Measurements from ENCODE around the gene LBP.
"Not testable (repeated sequence)": the region's sequence is repeated elsewhere in the genome, so short reads cannot be mapped to it uniquely, and the experiment has no call there.

Gene LBP

DNA sequence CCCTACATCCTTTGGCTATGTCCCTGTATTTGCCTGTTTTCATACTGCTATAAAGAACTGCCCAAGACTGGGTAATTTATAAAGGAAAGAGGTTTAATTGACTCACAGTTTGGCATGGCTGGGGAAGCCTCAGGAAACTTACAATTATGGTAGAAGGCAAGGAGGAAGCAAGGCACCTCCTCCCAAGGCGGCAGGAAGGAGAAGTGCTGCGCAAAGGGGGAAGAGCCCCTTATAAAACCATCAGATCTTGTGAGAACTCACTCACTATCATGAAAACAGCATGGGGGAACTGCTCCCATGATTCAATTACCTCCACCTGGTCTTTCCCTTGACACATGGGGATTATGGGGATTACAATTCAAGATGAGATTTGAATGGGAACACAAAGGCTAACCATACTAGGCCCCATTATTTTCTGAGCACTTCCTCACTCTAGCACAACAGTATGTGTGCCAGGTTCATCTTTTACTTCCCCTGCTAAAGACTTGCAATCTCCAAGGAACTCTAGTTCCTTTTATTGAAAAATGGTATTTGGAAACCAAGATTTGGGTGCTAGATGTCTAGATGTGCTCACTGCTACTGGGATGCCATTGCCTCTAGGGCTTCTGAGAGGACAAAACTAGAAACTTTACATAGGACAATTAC is 49.6 kb downstream of the LBP start:
- DNase-seq (ENCODE audit: low read depth in 2 of 2), result not testable (repeated sequence)

DNA sequence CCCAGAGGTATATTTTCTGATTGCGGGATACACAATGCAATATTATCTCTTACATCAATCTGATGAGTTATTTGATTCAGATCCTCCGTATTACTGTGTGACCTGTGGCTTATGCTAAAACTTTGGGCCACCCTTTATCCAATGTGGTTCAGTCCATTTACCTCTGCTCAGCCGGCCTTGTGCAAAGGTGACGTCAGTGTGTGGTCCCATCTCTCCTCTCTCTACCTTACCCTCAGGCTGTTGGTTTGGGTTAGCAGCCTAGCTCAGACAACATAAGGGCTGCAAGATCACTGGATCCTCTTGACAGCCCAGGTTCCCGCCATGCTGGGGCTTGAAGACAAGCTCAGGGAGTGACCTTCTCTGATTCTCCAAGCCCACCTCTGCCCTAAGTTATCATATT is 55.8 kb downstream of the LBP start:
- no peak for DNase-seq (ENCODE audit: low read depth in 2 of 2)

DNA sequence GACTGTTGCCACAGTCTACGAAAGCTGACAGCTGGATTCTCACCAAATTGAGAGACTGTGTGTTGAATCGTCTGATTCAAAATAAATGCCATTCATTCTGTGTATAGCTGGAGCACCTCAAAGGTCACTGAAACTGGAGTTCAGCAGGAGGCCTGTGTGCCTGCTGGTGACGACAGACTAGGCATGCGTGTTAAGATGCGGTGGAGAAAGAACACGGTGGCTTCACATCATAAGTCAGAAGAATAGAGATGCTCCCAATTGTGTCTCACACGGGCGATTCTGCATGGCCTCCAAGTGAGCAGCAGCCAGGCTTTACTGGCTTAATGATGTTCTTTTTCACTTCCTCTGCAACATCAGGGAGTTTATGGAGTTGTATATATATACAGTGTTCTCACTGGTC is 56.5 kb downstream of the LBP start:
- no peak for DNase-seq (ENCODE audit: low read depth in 2 of 2)

DNA sequence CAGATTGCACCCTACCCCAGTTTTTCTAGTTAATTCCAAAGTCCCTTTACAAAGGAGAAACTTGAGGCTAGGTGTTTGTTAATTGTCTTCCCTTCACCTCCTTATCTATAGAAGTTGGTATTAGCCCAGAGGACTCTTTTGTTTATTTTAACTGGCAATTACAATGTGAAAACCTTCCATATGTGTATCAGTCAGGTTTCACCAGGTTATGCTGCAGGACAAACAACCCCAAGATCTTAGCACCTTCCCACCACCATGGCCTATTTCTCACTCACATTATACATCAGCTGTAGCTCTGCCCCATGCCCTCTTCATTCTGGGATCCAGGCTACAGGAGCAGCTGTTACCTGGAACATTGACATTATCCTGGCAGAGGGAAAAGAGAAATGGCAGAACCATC is 57.7 kb downstream of the LBP start:
- no peak for DNase-seq (ENCODE audit: low read depth in 2 of 2)

DNA sequence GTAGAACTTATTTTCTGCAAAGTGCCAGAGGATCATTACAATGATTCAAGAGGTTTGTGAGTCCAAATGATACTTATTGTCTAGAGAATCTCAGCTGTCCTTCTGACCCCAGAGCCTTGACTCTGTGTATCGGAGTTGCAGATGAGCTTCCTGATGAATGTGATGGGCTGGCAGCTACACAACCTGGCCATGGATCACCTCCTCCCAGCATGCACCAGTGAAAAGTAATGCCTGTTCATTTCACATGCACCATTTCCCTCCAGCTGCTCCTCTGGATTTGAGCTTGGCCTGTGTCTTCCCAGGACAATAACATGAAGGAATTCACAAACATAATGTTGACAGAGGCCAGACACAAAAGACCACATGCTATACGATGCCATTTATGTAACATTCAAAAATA is 58.9 kb downstream of the LBP start:
- DNase-seq (ENCODE audit: low read depth in 2 of 2), result no peak

DNA sequence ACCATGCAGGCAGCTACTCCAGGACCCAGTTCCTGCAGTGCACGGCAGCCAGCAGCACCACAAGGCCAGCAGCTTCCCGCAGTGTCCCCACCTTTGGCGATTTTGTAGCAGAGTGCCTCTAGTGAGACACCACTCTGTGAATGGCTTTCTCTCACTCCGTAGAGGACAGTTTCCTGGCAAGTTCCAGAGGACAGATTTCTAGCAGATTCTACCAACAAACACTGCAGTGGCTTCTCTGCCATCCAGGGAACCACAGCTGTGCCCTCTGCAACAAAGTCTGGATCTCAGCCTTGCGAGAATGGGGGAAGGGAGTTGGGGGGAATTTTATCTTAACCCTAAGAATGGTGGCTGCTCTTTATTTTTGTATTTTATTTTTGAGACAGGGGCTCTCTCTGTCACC is 60.2 kb downstream of the LBP start:
- DNase-seq (ENCODE audit: low read depth in 2 of 2), result no peak

DNA sequence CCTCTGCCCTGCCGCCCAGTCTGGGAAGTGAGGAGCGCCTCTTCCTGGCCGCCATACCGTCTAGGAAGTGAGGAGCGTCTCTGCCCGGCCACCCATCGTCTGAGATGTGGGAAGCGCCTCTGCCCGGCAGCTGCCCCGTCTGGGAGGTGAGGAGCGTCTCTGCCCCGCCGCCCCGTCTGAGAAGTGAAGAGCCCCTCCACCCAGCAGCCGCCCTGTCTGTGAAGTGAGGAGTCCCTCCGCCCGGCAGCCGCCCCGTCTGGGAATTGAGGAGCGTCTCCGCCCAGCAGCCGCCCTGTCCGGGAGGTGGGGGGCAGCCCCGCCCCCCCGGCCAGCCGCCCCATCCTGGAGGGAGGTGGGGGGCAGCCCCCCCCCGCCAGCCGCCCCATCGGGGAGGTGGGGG is 61.0 kb downstream of the LBP start:
- DNase-seq (ENCODE audit: low read depth in 2 of 2), result no peak

DNA sequence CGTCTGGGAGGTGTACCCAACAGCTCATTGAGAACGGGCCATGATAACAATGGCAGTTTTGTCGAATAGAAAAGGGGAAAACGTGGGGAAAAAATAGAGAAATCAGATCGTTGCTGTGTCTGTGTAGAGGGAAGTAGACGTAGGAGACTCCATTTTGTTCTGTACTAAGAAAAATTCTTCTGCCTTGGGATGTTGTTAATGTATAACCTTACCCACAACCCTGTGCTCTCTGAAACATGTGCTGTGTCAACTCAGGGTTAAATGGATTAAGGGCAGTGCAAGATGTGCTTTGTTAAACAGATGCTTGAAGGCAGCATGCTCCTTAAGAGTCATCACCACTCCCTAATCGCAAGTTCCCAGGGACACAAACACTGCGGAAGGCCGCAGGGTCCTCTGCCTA is 61.5 kb downstream of the LBP start:
- not testable (repeated sequence) for DNase-seq (ENCODE audit: low read depth in 2 of 2)

DNA sequence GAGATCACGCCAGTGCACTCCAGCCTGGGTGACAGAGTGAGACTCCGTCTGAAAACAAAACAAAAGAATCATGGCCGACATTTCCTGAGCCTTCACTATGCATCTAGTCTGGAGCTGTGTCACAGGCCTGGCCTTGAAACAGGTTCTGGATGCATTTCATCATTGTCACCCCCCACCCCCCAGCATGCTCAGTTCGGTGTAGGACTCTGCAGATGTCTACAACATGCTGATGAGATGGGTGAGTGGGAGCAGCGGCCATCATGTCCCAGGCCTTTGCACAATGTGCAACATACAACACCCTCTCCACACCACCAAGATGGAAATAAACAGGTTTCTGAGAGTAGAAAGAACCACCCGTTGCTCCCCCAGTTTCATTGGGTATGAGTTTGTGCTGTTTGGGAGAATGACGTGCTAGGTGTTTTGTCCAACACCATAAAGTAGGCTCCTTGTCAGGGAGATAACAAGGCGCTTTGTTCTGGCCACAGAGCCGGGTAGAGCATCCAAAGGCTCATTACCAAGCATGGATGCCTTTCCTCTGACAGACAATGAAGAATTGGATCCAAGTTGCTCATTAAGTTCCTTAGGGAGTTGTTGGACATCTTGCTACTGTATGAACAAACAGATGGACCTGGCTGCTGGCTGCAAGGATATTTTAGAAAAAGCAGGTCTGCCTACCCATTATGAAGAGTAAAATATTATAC is 66.7 kb downstream of the LBP start:
- DNase-seq (ENCODE audit: low read depth in 2 of 2), result no peak

DNA sequence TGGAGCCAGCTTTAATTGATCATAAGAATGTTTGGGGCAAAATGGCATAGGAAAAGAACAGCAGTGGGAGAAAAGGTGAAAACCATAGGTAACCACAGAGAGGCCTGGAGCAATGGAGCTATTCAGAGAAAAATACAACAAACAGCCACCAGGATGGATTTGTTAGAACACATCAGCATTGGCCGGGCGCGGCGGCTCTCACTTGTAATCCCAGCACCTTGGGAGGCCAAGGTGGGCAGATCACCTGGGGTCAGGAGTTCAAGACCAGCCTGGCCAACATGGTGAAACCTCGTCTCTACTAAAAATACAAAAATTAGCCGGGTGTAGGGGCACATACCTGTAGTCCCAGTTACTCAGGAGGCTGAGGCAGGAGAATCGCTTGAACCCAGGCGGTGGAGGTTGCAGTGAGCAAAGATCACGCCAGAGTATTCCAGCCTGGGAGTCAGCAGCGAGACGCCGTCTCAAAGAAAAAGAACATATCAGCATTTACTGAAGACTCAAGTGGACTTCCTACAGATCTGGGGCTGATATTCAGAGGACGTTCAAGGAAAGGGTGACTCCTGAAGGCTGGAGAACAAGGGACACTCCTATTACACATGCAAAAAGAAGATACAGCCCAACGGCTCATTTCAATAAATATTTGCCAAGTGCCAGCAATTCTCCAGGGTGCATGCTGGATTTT is 68.6 kb downstream of the LBP start:
- DNase-seq (ENCODE audit: low read depth in 2 of 2), result no peak

DNA sequence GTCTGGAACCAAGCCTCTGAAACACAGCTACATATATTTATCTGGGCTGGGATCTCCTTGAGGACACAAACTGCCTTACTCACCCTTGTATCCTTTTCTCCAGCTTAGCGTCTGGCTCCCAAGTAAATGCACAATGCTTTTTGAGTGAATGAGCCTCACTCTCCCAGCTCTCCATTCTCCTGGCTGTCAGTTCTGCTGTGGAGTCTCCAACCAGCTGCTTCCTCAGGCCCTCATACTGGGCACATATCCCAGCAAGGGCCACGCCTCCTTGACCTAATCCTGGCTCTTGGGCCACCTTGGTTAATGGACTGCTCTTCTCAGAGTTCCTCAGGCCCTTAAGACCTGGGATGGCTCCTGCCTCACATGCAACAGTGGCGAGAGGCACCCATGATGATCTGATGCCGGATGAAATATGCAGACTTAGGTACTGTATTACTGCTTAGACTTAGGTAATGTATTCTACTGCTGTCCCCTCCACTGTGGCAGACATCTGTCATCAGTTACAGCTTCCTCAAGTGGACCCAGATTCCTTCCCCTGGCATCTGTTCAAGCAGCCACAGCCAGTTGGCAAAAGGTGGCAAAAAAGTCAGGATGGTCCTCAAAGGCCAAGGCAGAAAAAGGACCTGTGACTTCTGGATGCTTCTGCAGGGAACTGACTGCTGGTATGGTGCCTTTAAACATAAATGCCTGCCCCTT is 72.4 kb downstream of the LBP start:
- no peak for DNase-seq (ENCODE audit: low read depth in 2 of 2)

DNA sequence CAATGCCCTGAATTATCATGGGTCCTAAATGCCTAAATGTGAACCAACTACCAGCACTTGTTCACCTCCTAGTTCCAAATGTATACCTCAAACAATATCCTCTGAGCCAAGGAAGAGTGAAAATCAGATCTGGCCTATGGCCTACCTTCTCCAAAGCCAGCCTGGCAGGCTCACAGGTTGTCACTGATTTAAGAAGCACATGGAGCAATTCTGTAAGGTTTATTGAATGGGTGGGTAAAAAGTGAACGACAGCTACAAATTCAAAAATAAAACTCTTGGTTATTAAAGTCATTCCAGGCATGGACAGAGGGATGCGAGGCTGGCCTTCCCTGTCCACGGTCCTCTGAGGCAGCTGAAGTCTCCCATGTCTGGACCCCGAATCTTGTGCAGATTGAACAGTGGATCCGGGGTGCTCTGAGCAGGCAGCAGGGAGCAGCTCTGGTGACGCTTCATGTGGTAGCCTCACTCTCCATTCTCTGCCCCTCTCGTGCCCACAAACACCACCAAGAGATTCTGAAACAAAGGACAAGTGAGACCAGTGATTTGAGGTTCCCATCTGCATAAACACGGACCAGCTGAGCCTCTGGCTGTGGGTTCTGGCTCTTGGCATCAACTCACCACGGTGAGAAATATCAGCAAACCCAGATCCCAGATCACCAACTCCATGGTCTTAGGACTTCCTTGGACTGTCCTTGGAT is 74.3 kb downstream of the LBP start:
- no peak for DNase-seq (ENCODE audit: low read depth in 2 of 2)

DNA sequence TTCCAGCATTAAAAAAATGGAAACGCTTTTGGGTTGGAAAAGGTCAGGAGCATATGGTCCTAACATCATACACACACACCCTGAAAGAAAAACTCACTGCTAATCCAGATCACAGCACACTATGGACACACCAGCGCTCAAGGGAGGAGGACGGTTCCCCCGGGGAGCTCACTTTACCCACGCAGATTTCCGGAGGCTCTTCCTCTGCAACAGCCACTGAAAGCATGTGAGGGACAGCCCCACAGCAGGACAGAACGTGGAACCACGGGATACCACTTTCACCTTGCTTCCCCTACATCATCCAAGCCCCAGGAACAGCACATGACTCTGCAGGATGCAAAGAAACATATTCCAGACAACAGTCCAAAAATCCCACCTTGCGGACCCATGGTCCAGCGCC is 75.6 kb downstream of the LBP start:
- no peak for DNase-seq (ENCODE audit: low read depth in 2 of 2)

DNA sequence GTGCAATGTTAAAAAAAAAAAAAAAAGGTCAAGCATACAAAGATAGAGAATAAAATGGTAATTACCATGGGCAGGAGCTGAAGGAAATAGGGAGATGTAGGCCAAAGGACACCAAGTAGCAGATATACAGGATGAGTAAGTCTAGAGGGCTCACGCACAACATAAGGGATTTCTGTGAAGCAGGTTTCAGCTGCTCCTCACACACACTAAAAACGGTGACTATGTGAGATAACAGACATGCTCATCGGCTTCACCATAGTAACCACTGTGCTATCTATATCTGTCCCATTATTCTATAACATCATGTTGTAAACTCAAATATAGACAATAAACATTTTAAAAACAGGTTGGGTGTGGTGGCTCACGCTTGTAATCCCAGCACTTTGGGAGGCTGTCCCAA is 77.3 kb downstream of the LBP start:
- no peak for DNase-seq (ENCODE audit: low read depth in 2 of 2)

DNA sequence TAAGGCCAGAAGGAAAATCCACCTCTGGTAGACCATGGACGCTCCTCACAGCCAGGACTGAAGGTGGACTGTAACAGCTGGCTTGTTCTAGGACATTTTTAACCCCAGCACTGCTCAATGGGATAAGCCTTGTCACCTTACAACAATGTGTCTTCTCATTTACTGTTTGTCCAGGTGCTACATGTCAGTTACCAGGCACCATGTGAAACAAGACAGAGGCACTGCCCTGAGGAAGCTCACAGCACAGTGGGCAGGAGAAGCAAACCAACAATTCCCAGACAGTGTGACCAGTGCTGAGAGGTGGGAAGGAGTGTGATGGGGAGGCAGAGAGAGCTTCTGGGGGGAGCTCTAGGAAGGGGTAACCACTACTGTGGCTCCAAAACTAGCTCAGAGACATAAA is 78.1 kb downstream of the LBP start:
- DNase-seq (ENCODE audit: low read depth in 2 of 2), result no peak

DNA sequence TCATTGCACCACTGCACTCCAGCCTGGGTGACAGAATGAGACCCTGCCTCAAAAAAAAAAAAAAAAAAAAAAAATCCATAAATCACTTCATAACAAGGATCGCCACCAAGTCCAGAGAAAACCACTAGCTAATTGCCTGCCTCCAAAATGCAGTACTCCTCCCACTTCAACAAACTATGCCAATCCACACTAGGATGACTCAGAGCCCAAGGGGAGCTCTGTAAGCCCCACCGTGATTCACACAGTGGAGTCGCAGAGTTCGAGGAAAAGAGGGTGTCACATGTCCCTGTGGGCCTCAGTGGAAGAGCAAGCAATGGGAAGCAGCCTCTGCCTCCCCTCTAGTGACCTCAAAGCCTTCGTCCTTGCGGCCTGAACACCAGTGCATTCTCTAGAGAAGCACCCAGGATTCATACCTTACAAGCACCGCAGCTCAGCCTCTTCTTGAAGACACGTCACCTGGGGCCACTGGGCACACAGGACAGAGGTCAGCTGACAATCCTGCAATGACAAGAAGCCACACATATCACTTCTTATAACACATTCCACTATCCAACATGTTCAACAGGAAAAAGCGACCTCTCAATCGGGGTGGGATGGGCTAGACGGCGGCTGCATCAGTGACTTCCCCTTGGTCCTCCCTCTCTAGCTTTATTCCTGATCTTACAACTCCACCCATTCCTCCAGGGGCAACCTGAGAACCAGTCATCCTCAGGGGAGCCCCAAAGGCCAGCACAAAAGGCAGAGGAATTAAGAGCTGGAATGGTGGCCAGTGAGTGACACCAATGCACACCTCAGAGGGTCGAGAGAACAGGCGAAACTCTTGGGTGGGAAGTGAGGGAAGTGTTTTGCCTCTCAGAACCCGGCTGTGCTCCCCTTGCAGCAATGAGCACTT is 80.0 kb downstream of the LBP start:
- no peak for DNase-seq (ENCODE audit: low read depth in 2 of 2)

All from stimulated activated CD4-positive, alpha-beta T cell treated with anti-CD3 and anti-CD28 coated beads, Interleukin-12 subunit alpha, Interleukin-12 subunit beta, amount 100 ng/mL, for 24 hours (primary cell).